Fibroblast of lung (primary cell): Measurements from ENCODE around the gene CTNNA2. TPM values are rescaled to one million over a fixed set of nuclear protein-coding genes. Genes with fewer than 3 reads are reported as not detected.

Source experiments
- DNase-seq, 2 donors: peaks; one replicate each; pipeline versions ENCODE4 v3.0.0 to v3.0.0-alpha.2; 2010; ENCODE audit warnings: low read depth in 2 of 2
- H2AFZ ChIP-seq: 2 replicates; pipeline ENCODE4 v1.5.1; 2012; ENCODE audit warnings: low read length, control low read depth, inconsistent platforms
- H3K27ac ChIP-seq: 2 replicates; pipeline ENCODE4 v1.5.1; 2011; ENCODE audit warnings: low read length, control low read depth; ENCODE audit not compliant: insufficient read depth
- H3K27me3 ChIP-seq: 2 replicates; pipeline ENCODE4 v1.5.1; 2011; ENCODE audit warnings: mild to moderate bottlenecking, low read length; ENCODE audit not compliant: control insufficient read depth, insufficient read depth
- H3K36me3 ChIP-seq: 2 replicates; pipeline ENCODE4 v1.5.1; 2011; ENCODE audit warnings: low read length; ENCODE audit not compliant: control insufficient read depth, insufficient read depth
- H3K4me1 ChIP-seq: 2 replicates; pipeline ENCODE4 v1.5.1; 2011; ENCODE audit warnings: low read length; ENCODE audit not compliant: control insufficient read depth, insufficient read depth; ENCODE audit errors: extremely low read depth
- H3K4me2 ChIP-seq: 2 replicates; pipeline ENCODE4 v1.5.1; 2011; ENCODE audit warnings: low read length, control low read depth; ENCODE audit not compliant: insufficient read depth; ENCODE audit errors: extremely low read depth
- H3K4me3 ChIP-seq, 4 experiments: fragments of 200-600 bp in 1 of 4; sonication (generic) in 1 of 4; replicated peaks in 1 of 4; 2 replicates each; pipeline ENCODE4 v1.5.1; 2011 to 2016; ENCODE audit warnings: low read length in 4 of 4, low read depth in 3 of 4, mild to moderate bottlenecking in 3 of 4, control low read depth in 2 of 4, inconsistent platforms in 1 of 4, mixed read lengths in 1 of 4; ENCODE audit not compliant: insufficient read depth in 1 of 4; ENCODE audit errors: control extremely low read depth in 1 of 4
- H3K79me2 ChIP-seq: 2 replicates; pipeline ENCODE4 v1.5.1; 2012; ENCODE audit warnings: mild to moderate bottlenecking, low read length, inconsistent platforms; ENCODE audit not compliant: control insufficient read depth, insufficient read depth
- H3K9ac ChIP-seq: 2 replicates; pipeline ENCODE4 v1.5.1; 2011; ENCODE audit warnings: mild to moderate bottlenecking, low read length, control low read depth; ENCODE audit not compliant: insufficient read depth
- H3K9me3 ChIP-seq: 2 replicates; pipeline ENCODE4 v1.5.1; 2012; ENCODE audit warnings: low read depth, low read length; ENCODE audit not compliant: control insufficient read depth, insufficient read depth
- H4K20me1 ChIP-seq: 2 replicates; pipeline ENCODE4 v1.5.1; 2011; ENCODE audit warnings: low read length; ENCODE audit not compliant: control insufficient read depth, insufficient read depth; ENCODE audit errors: extremely low read depth
- CTCF ChIP-seq, 2 donors: IDR thresholded peaks in 1 of 2; conservative IDR thresholded peaks in 1 of 2; 1 replicate in 1 of 2; 2 replicates in 1 of 2; pipeline ENCODE4 v1.5.1; 2011 to 2012; ENCODE audit warnings: low read length in 2 of 2, control low read depth in 1 of 2, inconsistent platforms in 1 of 2, low read depth in 1 of 2, mild to moderate bottlenecking in 1 of 2
- EZH2 ChIP-seq: IDR thresholded peaks from 2 replicates; pipeline ENCODE4 v1.5.1; 2012; ENCODE audit warnings: low read length, control low read depth, mild to moderate bottlenecking; ENCODE audit errors: missing control alignments
- polyA plus RNA-seq, 2 donors: library from polyadenylated mRNA; depleted of rRNA in 1 of 2; stranded (reverse) in 1 of 2; unstranded in 1 of 2; fragments of >200 nt; gene quantifications; 2 replicates each; pipeline ENCODE4 v1.2.1, GENCODE V29; 2011 to 2012; ENCODE audit warnings: missing spikeins in 1 of 2
- total RNA-seq: library from RNA; depleted of rRNA; stranded (reverse); fragments of >200 nt; gene quantifications from 2 replicates; pipeline ENCODE4 v1.2.1, GENCODE V29; 2014

The CTNNA2 gene
- total and polyA plus RNA-seq, 2 donors (not counting 1 experiment from before 2014, with no cell fraction given), result not detected

- no peak for TF ChIP-seq CTCF (conservative IDR thresholded peaks at IDR 0.05 in 1 of 2, IDR thresholded peaks at IDR 0.05 in 1 of 2; ENCODE audit: low read depth in 1 of 2, low read length in 2 of 2)
- no peak for TF ChIP-seq EZH2
- Histone ChIP-seq H3K9ac (no peak overlapping the region), H2AFZ (no peak overlapping the region), H3K27me3 (no peaks in the 10 kb centered on the region), H3K4me3 (no peak overlapping the region), H3K79me2 (no peaks in the 10 kb centered on the region), H3K4me1 (no peaks in the 10 kb centered on the region), H3K9me3 (no peaks in the 10 kb centered on the region), H3K4me2 (no peak overlapping the region), H4K20me1 (no peaks in the 10 kb centered on the region), H3K27ac (no peak overlapping the region), H3K36me3 (no peaks in the 10 kb centered on the region)
- no peak for DNase-seq
These were observed 599.9 kb downstream of the CTNNA2 start for GRCh38 chr2:80112790-80113189.

- H2AFZ ChIP-seq, result no peak overlapping the region
- H3K4me1 ChIP-seq, result no peaks in the 10 kb centered on the region
- H3K27me3 ChIP-seq, result no peaks in the 10 kb centered on the region
- no peaks in the 10 kb centered on the region for H3K79me2 ChIP-seq
- no peak for TF ChIP-seq EZH2
- TF ChIP-seq CTCF (conservative IDR thresholded peaks at IDR 0.05 in 1 of 2, IDR thresholded peaks at IDR 0.05 in 1 of 2; ENCODE audit: low read depth in 1 of 2, low read length in 2 of 2), result no peak
- DNase-seq, result peak in 1 of 2 donors; percentile 10
- H3K36me3 ChIP-seq, result no peaks in the 10 kb centered on the region
- H3K27ac ChIP-seq, result no peak overlapping the region
- no peak overlapping the region for H3K4me3 ChIP-seq
- no peak overlapping the region for H3K9ac ChIP-seq
- H3K9me3 ChIP-seq, result no peaks in the 10 kb centered on the region
- no peak overlapping the region for H3K4me2 ChIP-seq
- H4K20me1 ChIP-seq, result no peaks in the 10 kb centered on the region
These were observed 600.5 kb downstream of the CTNNA2 start for GRCh38 chr2:80113399-80113798.

- no peak overlapping the region for H3K4me2 ChIP-seq
- no peaks in the 10 kb centered on the region for H3K27me3 ChIP-seq
- H3K9me3 ChIP-seq, result no peaks in the 10 kb centered on the region
- no peak overlapping the region for H3K27ac ChIP-seq
- no peak overlapping the region for H3K4me3 ChIP-seq
- no peaks in the 10 kb centered on the region for H3K79me2 ChIP-seq
- H3K36me3 ChIP-seq, result no peaks in the 10 kb centered on the region
- H4K20me1 ChIP-seq, result no peaks in the 10 kb centered on the region
- TF ChIP-seq EZH2 (no peak), CTCF (conservative IDR thresholded peaks at IDR 0.05 in 1 of 2, IDR thresholded peaks at IDR 0.05 in 1 of 2; ENCODE audit: low read depth in 1 of 2, low read length in 2 of 2) (no peak)
- DNase-seq, result no peak
- H2AFZ ChIP-seq, result no peak overlapping the region
- H3K9ac ChIP-seq, result no peak overlapping the region
- H3K4me1 ChIP-seq, result no peaks in the 10 kb centered on the region
These were observed 602.0 kb downstream of the CTNNA2 start for GRCh38 chr2:80114812-80115211.
